Measurements from ENCODE around the gene CD47.

Gene CD47

GRCh38 chr3:108090701-108091497, at the start of gene CD47:
Gene CD47, minus strand, starts transcription at chr3:108091031. Its CDS starts 123 bp downstream, at chr3:108090908.
- peak; percentile 94 for DNase-seq (ENCODE audit: low read depth in 2 of 2)

GRCh38 chr3:108137460-108137814, 46.6 kb upstream of the CD47 start:
- no peak for DNase-seq (ENCODE audit: low read depth in 2 of 2)

DNA sequence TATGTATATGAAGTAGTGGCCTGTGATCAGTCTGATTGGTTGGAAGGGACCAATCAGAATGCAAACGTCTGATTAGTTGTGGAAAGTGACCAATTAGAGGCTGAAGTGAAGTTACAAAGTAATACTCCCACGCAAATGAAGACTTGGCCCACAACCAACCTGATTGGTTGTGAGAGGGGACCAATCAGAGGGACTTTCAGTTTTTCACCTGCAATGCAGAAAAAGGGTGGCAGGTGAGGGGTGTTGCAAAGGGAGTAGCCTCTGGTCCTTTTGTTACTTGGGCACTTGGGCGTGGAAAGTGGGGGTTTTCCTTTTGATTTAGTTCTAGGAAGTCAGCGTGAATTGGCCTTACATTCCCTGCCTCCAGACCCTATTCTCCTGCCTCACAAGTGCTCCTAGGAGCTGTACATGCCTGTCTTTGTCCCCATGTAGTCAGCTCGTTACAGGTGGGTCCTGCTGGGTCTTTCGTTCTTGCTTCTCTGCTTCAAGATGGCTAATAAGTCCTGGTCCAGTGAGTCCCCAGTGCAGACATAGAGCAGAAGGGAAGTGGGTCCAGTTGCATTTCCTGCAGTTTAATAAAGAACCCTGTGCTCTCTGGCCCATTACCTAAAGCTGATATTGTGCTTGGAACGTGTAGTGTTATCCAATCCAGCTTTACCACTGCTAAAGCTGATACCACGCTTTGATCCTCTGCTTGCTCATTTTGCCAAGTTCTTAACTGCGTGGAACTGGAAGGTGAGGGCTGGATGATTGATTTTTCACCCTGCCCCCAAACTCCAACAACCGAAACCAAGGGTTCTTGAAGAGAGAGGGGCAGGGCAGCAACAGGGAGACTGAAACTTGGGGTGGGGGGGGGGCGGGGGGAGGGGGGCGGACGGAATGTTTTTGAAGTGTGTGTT, 46.0 kb upstream of the CD47 start:
- no peak for DNase-seq (ENCODE audit: low read depth in 2 of 2)

DNA sequence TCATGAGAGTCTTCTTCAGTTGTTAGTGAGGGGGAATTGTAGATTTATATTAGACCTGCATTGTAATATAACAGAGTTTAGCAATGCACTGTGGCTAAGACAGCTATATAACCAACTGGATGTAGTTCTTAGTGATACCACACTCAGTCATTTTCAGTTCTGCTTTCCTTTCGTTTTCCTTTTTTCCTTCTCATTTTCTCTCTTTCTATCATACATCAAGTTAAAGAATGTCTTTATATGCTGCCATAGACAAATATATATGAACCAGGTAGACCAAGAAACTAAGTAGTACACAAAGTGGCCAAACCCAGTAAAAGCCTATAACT, 43.7 kb upstream of the CD47 start:
- DNase-seq (ENCODE audit: low read depth in 2 of 2) = no peak

- no peak for DNase-seq (ENCODE audit: low read depth in 2 of 2)
Measured at GRCh38 chr3:108133858-108134554, 43.2 kb upstream of the CD47 start.

- DNase-seq (ENCODE audit: low read depth in 2 of 2) = no peak
Measured at GRCh38 chr3:108133048-108133369, 42.2 kb upstream of the CD47 start.

DNA sequence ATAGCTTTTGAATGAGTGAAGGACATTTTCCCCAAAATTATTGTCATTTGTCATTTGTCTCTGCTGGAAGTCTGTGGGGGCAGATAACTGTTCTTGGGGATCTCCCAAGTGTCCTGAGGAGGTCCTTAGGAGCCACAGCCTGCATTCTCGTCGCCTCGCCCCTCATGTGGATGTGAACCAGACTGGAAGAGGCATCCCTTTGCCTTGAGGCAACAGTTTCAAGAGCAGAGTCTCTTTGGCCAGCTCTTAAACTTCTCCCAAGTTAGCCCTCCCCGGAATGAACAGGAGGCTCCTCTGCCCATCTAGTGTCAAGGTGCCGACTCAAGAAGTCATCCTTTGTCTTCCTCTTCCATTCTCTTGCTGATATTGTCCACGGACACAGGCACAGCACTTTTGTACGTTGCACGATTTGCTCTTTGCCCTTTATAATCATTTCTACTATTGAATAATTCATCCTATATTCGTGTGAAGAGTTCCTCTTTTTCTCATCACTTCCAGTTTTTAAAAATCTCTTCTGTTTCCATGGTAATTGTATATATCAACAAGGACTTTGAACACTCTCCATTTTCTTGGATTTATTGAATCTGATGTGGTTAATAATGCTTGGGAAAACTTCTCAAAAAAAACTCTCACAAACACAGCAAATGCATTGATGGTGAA, 40.8 kb upstream of the CD47 start:
- no peak for DNase-seq (ENCODE audit: low read depth in 2 of 2)

DNA sequence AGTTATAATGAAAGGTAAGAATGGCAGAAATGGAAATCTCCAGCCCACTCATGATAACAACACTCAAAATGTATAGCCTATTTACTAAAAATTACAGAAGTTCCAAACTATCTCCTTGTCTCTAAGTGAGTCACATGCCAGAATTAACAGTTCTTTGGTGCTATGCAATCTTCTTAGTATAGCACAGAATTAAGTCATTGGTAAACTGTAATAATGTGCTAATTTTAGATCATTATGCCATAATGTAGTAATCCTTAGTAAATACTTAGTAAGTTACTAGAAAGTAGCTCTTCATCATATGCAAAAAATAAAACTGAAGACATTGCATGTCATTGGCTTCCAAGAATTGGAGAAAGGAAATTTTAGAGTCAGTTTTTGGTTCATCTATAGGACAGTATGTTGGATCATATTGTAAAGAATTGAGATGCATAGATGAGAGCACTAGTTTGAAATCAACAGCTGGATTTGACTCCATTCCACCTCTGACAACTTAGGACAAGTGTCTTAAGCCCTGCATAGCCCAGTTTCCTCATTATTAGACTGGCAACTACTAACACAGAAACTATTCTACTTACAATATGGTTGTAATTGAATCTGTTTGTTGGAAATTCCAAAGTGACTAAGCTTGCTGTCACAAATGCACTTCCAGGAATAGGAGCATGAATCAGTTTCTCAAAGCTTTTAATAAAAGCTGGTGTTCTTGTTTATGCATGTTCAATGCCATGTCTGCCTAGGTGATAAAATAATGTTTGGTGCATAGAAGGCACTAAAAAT, 40.1 kb upstream of the CD47 start:
- no peak for DNase-seq (ENCODE audit: low read depth in 2 of 2)

DNA sequence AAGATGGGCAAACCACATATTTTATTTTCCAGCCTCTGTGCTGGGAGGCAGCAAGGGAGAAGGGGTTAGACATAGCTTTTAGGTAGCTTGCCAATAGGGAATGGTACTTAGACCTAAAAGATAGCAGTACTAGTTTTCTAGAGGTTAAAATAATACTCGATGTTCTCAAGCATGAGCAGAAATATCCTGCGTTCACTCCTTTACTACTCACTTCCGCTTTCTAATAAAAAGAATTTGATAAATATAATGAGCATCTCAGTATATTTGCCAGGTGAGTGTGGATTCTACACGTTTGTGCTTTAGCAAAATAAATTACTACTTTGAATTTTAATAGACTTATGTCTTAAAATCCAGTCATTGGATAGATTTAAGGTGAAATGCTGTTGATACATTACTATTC, 39.4 kb upstream of the CD47 start:
- DNase-seq (ENCODE audit: low read depth in 2 of 2) = no peak

- no peak for DNase-seq (ENCODE audit: low read depth in 2 of 2)
Measured at GRCh38 chr3:108127301-108127988, 36.6 kb upstream of the CD47 start.

DNA sequence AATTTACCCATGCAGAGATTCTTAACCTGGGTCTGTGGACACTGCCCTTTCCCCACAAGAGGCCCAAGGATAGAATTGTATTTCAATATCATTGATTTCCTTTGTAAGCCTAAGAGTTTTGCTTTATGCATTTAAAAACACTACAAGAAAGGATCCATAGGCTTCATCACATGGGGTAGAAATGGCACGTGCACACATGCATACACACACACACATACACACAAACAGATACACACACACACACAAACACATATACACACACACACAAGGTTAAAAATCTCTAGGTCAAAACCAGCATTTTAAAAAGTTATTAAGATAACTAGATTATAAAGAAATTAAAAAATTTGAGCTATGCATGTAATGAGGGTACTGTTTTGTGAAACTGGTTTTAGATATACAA, 35.5 kb upstream of the CD47 start:
- DNase-seq (ENCODE audit: low read depth in 2 of 2) = no peak

GRCh38 chr3:108125550-108126071, 34.8 kb upstream of the CD47 start:
- DNase-seq (ENCODE audit: low read depth in 2 of 2) = peak; percentile 37 to 43

- DNase-seq (ENCODE audit: low read depth in 2 of 2) = no peak
Measured at GRCh38 chr3:108125153-108125543, 34.3 kb upstream of the CD47 start.

DNA sequence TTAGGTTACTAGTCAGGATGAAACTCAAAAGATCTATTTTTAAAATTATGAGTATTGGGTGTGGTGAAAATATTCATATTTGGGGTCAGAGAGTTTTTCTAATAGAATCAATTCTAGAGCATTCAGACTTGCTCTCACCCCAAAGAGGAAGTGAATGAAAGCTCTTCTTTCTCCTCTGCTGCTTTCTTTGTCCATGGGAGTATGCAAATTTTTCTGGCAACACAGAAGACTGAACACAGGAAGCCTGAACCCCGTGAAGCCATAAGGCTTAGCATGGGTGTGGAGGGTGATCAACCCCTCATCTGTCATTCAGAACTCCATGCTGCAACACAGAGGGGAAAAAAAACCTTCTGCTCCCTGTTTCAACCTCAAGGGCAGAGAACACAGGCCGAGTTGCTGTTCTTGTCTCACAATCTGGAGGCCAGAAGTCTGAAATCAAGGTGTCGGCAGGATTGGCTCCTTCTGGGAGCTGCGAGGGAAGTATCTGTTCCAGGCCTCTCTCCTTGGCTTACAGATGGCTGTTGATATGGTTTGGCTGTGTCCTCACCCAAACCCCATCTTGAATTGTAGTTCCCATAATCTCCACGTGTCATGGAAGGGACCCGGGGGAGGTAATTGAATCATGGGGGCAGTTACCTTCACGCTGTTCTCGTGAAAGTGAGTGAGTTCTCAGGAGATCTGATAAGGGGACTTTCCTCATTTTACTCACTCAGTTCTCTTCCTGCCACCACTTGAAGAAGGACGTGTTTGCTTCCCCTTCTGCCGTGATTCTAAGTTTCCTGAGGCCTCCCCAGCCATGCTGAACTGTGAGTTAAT, 33.7 kb upstream of the CD47 start:
- peak; percentile 38 to 64 for DNase-seq (ENCODE audit: low read depth in 2 of 2)

GRCh38 chr3:108123326-108123725, 32.5 kb upstream of the CD47 start:
- DNase-seq (ENCODE audit: low read depth in 2 of 2) = no peak

- DNase-seq (ENCODE audit: low read depth in 2 of 2) = no peak
Measured at GRCh38 chr3:108122276-108122675, 31.4 kb upstream of the CD47 start.

DNA sequence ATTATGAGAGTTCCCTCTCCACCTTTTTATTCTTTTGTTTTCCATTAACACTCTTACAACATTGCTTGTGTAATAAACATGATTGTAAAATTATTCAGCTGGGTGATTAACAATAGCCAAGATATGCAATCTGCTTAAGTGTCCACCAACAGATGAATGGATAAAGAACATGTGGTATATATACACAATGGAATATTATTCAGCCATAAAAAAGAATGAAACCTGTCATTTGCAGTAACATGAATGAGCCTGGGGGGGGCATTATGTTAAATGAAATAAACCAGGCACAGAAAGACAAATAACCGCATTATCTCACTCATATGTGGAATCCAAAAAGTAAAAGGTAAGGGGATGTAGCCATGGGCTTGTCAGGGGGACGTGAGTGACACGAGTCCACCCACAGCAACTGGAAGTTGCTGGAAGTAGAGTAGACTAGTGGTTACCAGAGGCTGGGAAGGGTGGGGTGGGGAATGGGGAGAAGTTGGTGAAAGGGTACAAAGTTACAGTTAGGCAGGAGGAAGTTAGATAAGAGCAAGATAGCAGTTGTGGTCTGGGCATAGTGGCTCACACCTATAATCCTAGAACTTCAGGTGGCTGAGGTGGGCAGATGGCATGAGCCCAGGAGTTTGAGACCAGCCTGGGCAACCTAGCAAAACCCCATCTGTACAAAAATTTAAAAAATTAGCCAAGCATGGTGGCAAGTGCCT, 28.7 kb upstream of the CD47 start:
- DNase-seq (ENCODE audit: low read depth in 2 of 2) = no peak

DNA sequence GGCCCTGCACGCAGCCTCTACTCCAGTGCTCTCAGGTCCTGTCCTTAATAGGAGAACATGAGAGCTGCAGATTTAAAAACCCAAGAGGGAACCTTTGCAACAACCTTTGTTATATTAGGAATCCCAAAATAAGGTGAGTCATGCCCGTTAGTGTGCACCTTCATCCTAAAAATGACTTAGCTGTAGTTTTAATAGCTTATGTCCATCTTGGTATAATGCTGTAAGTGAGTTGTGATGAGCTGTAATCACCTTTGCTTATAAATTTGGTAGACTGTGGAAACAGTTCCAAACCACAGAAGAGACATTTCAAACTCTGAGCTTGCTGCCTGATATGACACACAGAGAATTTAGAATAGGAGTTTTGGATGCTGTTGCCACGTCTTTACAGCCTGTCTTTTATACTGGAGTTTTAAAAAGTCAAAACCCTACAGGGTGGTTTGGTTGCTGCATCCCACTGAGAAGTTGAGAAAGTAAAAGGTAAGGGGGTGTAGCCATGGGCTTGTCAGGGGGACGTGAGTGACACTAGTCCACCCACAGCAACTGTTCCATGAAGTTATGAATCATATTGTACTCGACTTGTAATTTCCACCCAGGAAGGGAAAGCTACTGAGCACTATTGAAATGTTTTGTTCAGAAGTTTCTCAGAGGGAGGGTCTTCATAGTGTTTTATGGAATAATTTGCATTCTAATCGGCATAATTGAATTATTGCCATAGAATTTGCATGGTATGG, 27.4 kb upstream of the CD47 start:
- DNase-seq (ENCODE audit: low read depth in 2 of 2) = no peak

Measured in stimulated activated CD4-positive, alpha-beta T cell treated with anti-CD3 and anti-CD28 coated beads, Interleukin-4, amount 100 ng/mL, for 48 hours (primary cell).